Cardiac muscle cell (in vitro differentiated cells and primary cell): ENCODE data around the gene GMNN. TPM values are rescaled to one million over a fixed set of nuclear protein-coding genes. Genes with fewer than 3 reads are reported as not detected.

Experiments used
- DNase-seq, 2 donors: peaks; one replicate each; pipeline versions ENCODE4 v3.0.0 to v3.0.0-alpha.2; 2010 to 2017; ENCODE audit warnings: low read depth in 1 of 2, low spot score in 1 of 2
- H3K27ac ChIP-seq: fragments of 200-600 bp; sonication (generic); 2 replicates; pipeline ENCODE4 v1.5.1; 2016
- H3K27me3 ChIP-seq: fragments of 200-600 bp; sonication (generic); 2 replicates; pipeline ENCODE4 v1.6.0; 2016; ENCODE audit warnings: control low read depth
- H3K36me3 ChIP-seq: fragments of 200-600 bp; sonication (generic); 2 replicates; pipeline ENCODE4 v1.5.1; 2016; ENCODE audit warnings: control low read depth
- H3K4me1 ChIP-seq: fragments of 200-600 bp; sonication (generic); 2 replicates; pipeline ENCODE4 v1.8.1; 2017; ENCODE audit warnings: low read depth, mild to moderate bottlenecking, mixed run types
- H3K4me3 ChIP-seq: fragments of 200-600 bp; sonication (generic); 2 replicates; pipeline ENCODE4 v1.5.1; 2016; ENCODE audit warnings: mild to moderate bottlenecking
- H3K9me3 ChIP-seq: fragments of 200-600 bp; sonication (generic); 2 replicates; pipeline ENCODE4 v1.5.1; 2017; ENCODE audit warnings: low read depth, mild to moderate bottlenecking, control low read depth
- polyA plus RNA-seq: library from polyadenylated mRNA; unstranded; fragments of >200 nt; fragmentation: Nextera tagmentation; extraction: Ambion mirVana; gene quantifications from 2 replicates; pipeline ENCODE4 v1.2.1, GENCODE V29; 2016
- total RNA-seq: library from RNA; depleted of rRNA; stranded (reverse); fragments of >200 nt; gene quantifications from 2 replicates; pipeline ENCODE4 v1.2.3, GENCODE V29; 2016
- TF ChIP-seq, protein P1 (sequence below): IDR thresholded peaks from 2 replicates; pipeline ENCODE4 v1.5.1; 2012; ENCODE audit warnings: low read depth, mild to moderate bottlenecking, low read length

The GMNN gene
- total and polyA plus RNA-seq, 2 experiments from 2014 or later: 33.4 to 82.7 TPM

DNA sequence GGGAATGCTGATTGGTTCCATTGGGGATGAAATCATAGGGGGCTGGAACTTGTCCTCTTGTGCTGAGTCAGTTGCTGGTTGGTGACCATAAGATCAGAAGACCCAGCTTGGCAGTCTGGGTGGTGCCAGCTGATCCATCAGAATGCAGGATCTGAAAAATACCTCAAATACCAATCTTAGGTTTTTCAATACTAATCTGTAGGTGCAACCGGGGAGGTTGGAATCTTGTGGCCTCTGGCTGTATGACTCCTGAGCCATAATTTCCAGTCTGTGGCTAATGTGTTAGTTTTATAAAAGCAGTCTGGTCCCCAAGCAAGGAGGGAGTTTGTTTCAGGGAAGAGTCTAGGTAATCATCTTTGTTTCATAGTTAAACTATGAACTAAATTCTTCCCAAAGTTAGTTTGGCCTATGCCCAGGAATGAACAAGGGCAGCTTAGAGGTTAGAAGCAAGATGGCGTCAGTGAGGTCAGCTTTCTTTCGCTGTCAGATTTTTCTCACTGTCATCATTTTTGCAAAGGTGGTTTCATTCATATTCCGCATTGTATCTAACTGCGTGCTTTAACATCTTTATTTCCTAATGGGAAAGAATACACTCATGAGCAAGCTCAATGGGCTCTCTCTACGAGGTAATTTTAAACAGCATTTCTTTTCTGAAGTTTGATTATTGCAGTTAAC, 22.0 kb downstream of the GMNN start:
- H3K36me3 ChIP-seq: no peaks in the 10 kb centered on the region
- peaks cover 24% of the 10 kb centered on the region for H3K4me1 ChIP-seq
- no peak overlapping the region for H3K27ac ChIP-seq
- no peaks in the 10 kb centered on the region for H3K27me3 ChIP-seq
- no peaks in the 10 kb centered on the region for H3K9me3 ChIP-seq
- TF ChIP-seq, protein P1, sequence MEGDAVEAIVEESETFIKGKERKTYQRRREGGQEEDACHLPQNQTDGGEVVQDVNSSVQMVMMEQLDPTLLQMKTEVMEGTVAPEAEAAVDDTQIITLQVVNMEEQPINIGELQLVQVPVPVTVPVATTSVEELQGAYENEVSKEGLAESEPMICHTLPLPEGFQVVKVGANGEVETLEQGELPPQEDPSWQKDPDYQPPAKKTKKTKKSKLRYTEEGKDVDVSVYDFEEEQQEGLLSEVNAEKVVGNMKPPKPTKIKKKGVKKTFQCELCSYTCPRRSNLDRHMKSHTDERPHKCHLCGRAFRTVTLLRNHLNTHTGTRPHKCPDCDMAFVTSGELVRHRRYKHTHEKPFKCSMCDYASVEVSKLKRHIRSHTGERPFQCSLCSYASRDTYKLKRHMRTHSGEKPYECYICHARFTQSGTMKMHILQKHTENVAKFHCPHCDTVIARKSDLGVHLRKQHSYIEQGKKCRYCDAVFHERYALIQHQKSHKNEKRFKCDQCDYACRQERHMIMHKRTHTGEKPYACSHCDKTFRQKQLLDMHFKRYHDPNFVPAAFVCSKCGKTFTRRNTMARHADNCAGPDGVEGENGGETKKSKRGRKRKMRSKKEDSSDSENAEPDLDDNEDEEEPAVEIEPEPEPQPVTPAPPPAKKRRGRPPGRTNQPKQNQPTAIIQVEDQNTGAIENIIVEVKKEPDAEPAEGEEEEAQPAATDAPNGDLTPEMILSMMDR: no peak
- DNase-seq: no peak
- H3K4me3 ChIP-seq: no peak overlapping the region

- peak in 1 of 2 donors; percentile 21 for DNase-seq
- no peaks in the 10 kb centered on the region for H3K9me3 ChIP-seq
- no peak overlapping the region for H3K4me3 ChIP-seq
- peaks cover 24% of the 10 kb centered on the region for H3K4me1 ChIP-seq
- no peaks in the 10 kb centered on the region for H3K27me3 ChIP-seq
- H3K27ac ChIP-seq: no peak overlapping the region
- H3K36me3 ChIP-seq: no peaks in the 10 kb centered on the region
- TF ChIP-seq, protein P1: no peak
Measured at GRCh38 chr6:24797596-24798216, 23.0 kb downstream of the GMNN start.

GRCh38 chr6:24798740-24799540, 24.2 kb downstream of the GMNN start, which contains the start of gene ARMH2:
Gene ARMH2 (minus strand): TSS chr6:24798917. CDS start chr6:24798857, 60 bp downstream.
- TF ChIP-seq, protein P1: no peak
- peak within 1 kb of the TSS; percentile 5 for H3K27ac ChIP-seq
- H3K27me3 ChIP-seq: no peaks in the 10 kb centered on the region
- H3K36me3 ChIP-seq: no peaks in the 10 kb centered on the region
- peak in 1 of 2 donors; percentile 24 for DNase-seq
- H3K4me3 ChIP-seq: no peak within 1 kb of the TSS
- H3K9me3 ChIP-seq: no peaks in the 10 kb centered on the region
- peaks cover 24% of the 10 kb centered on the region for H3K4me1 ChIP-seq

GRCh38 chr6:24799541-24799915, 24.8 kb downstream of the GMNN start:
- H3K9me3 ChIP-seq: no peaks in the 10 kb centered on the region
- H3K36me3 ChIP-seq: no peaks in the 10 kb centered on the region
- peaks cover 24% of the 10 kb centered on the region for H3K4me1 ChIP-seq
- H3K27me3 ChIP-seq: no peaks in the 10 kb centered on the region
- H3K27ac ChIP-seq: peak overlapping the region; percentile 5
- H3K4me3 ChIP-seq: no peak overlapping the region
- TF ChIP-seq, protein P1: no peak
- DNase-seq: no peak

- Histone ChIP-seq H3K27ac (no peak overlapping the region), H3K9me3 (no peaks in the 10 kb centered on the region), H3K27me3 (no peaks in the 10 kb centered on the region), H3K4me1 (peaks cover 21% of the 10 kb centered on the region), H3K4me3 (no peak overlapping the region), H3K36me3 (no peaks in the 10 kb centered on the region)
- TF ChIP-seq, protein P1: no peak
- DNase-seq: peak in 1 of 2 donors; percentile 9
Measured at GRCh38 chr6:24802271-24803059, 27.7 kb downstream of the GMNN start.
